GM15510 (cell line): ENCODE measurements around the gene WT1.

ENCODE experiments used
- POLR2A ChIP-seq: IDR thresholded peaks from 3 replicates; pipeline ENCODE4 v1.6.1; 2011; ENCODE audit warnings: borderline replicate concordance; ENCODE audit not compliant: insufficient read length; ENCODE audit errors: extremely low read depth

WT1 gene

DNA sequence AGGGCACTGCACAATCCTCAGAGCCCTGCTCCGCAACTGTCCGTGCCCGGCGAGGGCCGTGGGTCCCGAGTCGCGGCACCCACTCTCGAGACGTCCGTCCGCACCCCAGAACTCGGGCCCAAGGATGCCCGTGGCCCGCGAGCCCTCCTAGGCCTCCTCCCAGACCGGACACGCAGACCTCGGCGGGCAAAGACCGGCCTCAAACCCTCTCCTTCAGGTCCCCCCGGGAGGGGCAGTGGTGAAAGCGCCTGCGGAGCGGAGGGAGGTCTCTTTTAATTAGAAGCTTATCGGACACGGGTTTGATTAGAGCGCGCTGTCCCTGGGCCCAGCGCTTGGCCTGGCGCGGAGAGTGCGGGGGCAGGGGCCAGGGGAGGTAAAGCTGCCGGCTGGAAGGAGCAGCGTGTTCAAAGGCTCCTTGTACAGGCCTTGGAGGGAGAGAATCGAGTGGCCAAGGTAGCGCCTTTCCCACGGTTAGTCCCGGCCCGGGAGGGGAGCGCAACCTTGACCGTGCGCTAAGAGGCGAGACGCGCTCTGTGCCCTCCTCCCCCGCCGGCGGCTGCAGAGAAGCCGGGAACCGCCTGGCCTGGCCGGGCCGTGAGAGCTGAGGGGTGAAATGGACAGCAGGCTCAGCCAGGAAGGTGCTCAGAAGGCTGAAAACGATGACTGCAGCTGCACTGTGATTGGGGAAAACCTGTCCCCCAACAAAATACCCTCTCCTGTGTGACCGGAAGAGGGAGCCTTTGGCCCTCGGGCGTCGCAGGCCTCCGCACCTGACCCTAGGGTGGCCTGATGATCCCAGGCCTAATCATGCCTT, 4.6 kb downstream of the WT1 start:
- no peak for TF ChIP-seq POLR2A

- TF ChIP-seq POLR2A: no peak
Observed at GRCh38 chr11:32429477-32429876, 5.9 kb downstream of the WT1 start.

- no peak for TF ChIP-seq POLR2A
Observed at GRCh38 chr11:32428665-32429303, 6.6 kb downstream of the WT1 start.

GRCh38 chr11:32427935-32428664, 7.2 kb downstream of the WT1 start:
- TF ChIP-seq POLR2A: no peak

DNA sequence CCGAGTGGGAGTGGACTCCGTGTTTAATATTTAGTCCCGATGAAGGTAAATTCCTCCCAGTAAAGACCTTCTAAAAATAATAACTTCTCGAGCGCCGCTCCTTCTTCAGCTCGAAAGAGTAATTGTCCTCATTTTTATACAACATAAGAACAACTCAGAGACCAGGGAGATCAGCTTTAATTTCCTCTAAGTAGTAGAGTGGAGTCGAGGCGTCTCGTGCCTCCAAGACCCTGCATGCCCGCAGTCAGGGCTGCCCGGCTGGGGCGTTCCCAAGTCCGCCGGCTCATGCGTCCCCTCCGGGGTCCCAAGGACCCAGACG, 7.8 kb downstream of the WT1 start:
- TF ChIP-seq POLR2A: no peak

DNA sequence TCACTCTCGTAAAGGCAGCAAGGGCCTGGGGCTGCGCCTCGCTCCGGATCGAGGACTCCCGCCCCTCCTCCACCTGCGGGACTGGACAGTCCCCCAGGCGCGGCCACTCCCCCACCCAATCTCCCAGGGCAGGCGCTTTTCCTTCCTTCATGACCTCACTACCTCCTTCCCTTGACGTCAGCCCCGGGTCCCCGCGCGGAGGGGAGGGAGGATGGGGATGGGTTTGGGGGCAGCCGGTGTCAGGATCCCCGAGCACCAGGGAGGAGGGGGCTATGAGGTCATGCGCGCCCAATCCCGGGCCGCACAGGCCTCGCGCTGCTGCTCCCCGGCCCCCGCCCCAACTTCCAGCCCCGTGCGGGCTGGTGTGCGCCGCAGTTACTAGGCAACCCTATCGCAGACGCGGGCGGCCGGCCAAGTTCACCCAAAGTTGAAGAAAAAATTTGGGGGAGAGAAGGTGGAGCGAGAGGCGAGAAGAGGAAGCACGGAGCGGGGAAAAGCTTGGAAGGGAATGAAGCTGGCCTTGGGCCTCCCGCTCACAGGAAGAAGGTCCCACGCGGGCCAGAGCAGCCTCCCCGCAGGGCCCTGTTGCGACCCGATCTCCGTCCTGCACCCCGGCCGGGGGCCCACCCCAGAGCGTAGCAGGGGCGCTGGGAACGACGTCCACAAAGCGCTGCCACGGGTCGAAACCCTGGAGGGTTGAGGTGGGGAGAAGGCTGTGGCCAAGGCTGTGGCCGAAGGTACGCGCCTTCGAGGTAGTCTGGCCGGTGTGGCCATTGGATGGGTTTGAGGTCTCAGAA, 8.3 kb downstream of the WT1 start:
- TF ChIP-seq POLR2A: no peak

- no peak for TF ChIP-seq POLR2A
Observed at GRCh38 chr11:32426192-32426591, 9.1 kb downstream of the WT1 start.

- no peak for TF ChIP-seq POLR2A
Observed at GRCh38 chr11:32425761-32426160, 9.6 kb downstream of the WT1 start.

DNA sequence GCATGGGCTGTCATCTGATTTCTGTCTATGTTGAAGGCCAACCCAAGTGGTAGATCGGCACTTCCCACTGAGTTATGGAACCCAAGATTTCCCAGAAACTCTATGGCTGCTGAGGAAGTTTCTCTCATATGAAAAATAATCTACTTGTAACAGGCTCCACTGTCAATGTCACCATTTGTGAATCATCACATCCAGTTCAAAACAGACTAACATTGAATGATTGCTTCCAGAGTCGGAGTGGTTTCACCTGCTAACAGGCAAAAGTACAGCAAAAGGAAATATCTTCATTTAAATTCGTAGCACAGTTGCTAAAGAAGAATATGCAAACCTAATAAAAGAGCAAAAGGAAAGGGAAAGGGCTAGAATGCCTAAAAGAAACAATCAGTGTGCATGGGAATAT, 12.8 kb downstream of the WT1 start:
- no peak for TF ChIP-seq POLR2A

- no peak for TF ChIP-seq POLR2A
Observed at GRCh38 chr11:32421992-32422391, 13.3 kb downstream of the WT1 start.

- no peak for TF ChIP-seq POLR2A
Observed at GRCh38 chr11:32420937-32421901, 14.1 kb downstream of the WT1 start.

GRCh38 chr11:32420139-32420538, 15.2 kb downstream of the WT1 start:
- no peak for TF ChIP-seq POLR2A

DNA sequence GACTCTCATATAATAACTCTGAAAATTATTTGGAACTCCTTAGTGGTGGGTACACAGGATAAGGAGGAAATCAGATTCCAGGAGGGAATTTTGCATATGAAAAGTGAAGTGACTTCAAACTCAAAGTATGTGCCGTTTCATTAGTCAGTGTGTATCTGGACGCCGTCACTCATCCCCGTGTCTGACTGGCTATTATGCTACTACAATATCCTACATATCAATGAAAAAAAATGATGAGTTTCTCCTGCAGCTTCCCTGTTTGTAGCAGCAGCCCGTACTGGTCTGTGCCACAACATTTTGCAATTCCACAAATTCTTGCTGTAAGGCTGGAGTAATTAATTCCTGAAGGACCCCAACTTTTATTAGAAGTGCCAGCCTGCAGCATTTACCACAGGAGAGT, 16.5 kb downstream of the WT1 start:
- no peak for TF ChIP-seq POLR2A

GRCh38 chr11:32417806-32418205, 17.5 kb downstream of the WT1 start:
- no peak for TF ChIP-seq POLR2A
